GM19438 (cell line): ENCODE measurements around the gene AGTR1.
"Not testable (repeated sequence)": the region's sequence is repeated elsewhere in the genome, so short reads cannot be mapped to it uniquely, and the experiment has no call there.

ENCODE experiments used
- ATAC-seq: cut with Tn5 transposase; IDR thresholded peaks from one replicate; pipeline ENCODE4 v1.9.1; 2021; ENCODE audit warnings: low read depth; ENCODE audit not compliant: unreplicated experiment

AGTR1 gene

DNA sequence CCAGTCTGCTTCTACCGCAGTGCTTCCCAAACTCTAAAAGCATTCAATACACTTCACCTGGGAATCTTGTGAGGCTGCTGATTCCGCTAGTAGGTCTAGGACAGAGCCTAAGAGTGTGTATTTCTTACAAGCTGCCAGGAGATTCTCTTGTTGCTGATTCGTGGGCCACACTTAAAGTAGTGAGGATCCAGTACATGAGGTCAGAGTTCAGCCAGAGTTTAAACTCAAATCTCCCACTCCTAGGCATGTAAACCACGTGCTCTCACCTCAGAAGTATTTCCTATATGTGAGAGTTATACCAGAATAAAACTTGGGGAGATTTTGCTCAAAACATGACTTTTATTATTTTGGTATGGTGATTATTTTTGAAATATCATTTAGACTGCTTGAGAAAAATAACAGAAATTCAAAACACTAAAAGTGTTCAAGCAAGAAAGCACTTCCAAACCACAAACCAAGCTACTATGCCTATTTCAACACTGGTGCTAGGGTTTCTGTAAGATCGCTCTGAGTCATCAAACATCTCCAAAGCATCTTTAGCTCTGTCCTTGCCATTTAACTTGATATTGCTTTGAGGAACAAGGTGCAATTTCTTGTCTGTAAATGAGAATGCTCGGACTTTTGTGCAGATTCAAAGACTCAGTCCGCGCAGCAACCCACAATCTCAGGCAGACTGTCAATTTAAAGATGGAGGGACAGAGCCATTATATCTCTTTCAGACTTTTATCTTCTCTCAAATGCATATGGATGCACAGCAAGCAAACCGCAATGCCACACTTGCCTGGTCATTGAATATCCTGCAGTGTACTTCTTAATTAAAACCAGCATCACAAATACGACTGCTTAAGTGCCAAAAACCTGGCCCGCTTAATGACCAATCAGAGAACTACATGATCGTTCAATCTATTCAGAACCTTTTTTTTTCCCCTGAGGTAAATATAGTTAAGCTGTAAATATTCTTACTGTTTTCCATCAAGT lies 59.8 kb downstream of the AGTR1 start:
- ATAC-seq, result no peak

- ATAC-seq, result no peak
These were observed 60.7 kb downstream of the AGTR1 start for GRCh38 chr3:148758303-148758884.

GRCh38 chr3:148759430-148759829 lies 61.7 kb downstream of the AGTR1 start:
- no peak for ATAC-seq

- ATAC-seq, result no peak
These were observed 65.5 kb downstream of the AGTR1 start for GRCh38 chr3:148763156-148763680.

DNA sequence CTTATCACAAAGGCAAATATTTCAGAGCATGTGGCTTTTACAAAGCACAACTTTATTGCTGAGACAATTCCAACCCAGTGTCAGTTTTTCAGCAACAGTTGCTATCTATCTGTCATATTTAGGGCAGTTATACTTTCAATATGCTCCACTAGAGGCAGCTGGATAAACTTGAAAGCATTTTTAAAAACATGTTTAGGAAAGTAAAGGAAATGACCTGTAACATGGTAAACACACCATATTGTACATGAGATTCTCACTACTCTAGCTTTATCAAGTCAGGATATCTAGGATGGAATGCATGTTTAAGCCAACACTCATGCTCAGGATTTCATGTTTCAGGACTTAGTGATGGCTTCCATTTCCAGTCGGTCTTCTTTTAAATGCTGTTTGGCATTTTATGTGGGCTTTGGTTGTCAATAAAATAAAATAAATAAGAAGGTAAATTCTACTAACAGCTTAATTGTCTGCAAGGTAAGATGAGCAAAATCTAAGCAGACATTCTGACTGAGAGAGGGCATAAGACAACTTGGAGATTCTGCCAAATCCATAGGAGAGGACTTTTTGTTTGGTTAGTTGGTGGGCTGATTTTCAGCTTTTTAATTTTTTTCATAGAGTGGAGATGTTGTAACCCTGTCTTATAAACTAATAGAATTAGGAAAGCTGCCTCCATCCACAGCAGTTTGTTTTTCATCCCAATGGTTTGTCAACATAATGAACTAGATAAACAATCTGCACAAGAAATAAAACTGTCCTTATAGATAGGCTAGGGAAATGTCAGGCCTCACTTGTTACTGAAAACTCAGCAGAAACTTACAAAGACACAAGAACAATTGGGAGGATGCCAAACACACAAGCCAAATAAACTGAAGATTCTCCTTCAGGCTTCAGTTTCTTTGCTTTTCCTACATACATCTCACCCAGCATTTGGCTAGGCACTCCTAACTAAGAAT lies 66.6 kb downstream of the AGTR1 start:
- no peak for ATAC-seq

DNA sequence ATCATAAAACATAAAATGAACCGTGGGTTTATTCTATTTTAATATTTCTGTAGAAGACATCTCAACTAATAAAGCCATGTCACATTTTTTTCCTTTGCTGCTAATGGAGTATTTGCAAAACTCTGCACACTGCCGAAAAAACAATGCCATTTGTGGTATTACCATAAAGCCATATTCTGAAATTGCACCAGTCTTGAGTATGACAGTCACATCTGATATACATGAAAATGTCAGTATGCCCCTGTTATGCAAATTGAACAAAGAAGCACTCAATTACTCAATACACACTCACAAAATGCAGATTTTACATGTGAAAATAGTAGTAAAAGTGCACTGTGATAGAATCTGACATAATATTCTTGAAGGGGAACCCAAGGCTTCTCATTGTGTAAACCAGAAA lies 74.7 kb downstream of the AGTR1 start:
- ATAC-seq, result no peak

- ATAC-seq, result no peak
These were observed 75.1 kb downstream of the AGTR1 start for GRCh38 chr3:148772835-148773234.

DNA sequence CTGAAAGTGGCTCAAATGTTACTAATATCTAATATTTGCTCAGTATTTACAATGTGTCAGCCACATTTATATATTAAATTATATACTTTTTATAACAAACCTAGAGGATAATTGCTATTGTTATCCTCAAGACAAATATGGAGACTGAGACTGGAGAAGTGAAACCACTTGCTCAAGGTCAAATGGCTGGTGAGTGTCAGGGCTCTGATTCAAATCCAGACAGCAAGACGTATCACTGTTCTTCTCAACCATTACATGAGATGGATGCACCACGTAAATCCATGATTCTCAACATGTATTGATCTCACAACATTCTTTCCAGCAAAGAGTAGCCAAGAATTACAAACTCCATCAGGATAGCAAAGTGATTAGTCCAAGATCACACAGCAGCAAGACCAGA lies 76.1 kb downstream of the AGTR1 start:
- ATAC-seq, result no peak

- ATAC-seq, result no peak
These were observed 81.2 kb downstream of the AGTR1 start for GRCh38 chr3:148778926-148779325.

- ATAC-seq, result not testable (repeated sequence)
These were observed 87.3 kb downstream of the AGTR1 start for GRCh38 chr3:148785026-148785425.

DNA sequence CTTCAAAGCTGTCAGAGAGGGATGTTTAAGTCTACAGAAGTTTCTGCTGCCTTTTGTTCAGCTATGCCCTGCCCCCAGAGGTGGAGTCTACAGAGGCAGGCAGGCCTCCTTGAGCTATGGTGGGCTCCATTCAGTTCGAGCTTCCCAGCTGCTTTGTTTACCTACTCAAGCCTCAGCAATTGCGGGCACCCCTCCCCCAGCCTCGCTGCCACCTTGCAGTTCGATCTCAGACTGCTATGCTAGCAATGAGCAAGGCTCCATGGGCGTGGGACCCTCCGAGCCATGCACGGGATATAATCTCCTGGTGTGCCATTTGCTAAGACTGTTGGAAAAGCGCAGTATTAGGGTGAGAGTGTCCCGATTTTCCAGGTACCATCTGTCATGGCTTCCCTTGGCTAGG lies 88.5 kb downstream of the AGTR1 start:
- not testable (repeated sequence) for ATAC-seq

GRCh38 chr3:148789146-148789545 lies 91.4 kb downstream of the AGTR1 start:
- no peak for ATAC-seq

GRCh38 chr3:148789906-148790305 lies 92.2 kb downstream of the AGTR1 start:
- ATAC-seq, result no peak

DNA sequence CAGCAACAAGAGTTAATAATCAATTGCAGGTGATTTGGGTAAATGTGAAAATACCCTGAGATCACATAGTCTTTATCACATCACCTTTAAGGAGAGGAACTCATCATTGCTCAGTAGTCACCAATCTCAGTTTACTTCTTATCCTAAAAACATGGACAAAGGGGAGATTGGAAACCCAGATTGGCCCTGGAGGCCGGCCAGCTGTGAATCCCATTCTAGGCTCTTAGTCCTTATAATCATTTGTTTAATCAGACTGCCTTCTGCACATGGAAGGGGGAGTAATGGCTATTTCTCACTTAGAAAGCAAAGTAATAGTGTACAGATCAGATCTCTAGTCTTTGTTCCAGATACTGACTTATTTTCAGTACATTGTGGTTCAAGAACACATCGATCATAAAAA lies 92.7 kb downstream of the AGTR1 start:
- no peak for ATAC-seq

GRCh38 chr3:148790851-148791735 lies 93.4 kb downstream of the AGTR1 start:
- ATAC-seq, result no peak

GRCh38 chr3:148791920-148792319 lies 94.2 kb downstream of the AGTR1 start:
- no peak for ATAC-seq

- ATAC-seq, result no peak
These were observed 94.8 kb downstream of the AGTR1 start for GRCh38 chr3:148792516-148792915.
